GM10266 (cell line): Measurements from ENCODE around the gene GARIN6.

Experiments used
- DNase-seq: peaks from one replicate; pipeline ENCODE4 v3.0.0; 2012; ENCODE audit errors: extremely low spot score
- TF ChIP-seq, protein P1 (sequence below): IDR thresholded peaks from 2 replicates; pipeline ENCODE4 v1.5.1; 2012; ENCODE audit warnings: mild to moderate bottlenecking, low read depth; ENCODE audit not compliant: control insufficient read depth, insufficient read depth; ENCODE audit errors: missing control alignments

The GARIN6 gene

GRCh38 chr12:99658671-99659349 is 11.3 kb downstream of the GARIN6 start:
- TF ChIP-seq, protein P1, sequence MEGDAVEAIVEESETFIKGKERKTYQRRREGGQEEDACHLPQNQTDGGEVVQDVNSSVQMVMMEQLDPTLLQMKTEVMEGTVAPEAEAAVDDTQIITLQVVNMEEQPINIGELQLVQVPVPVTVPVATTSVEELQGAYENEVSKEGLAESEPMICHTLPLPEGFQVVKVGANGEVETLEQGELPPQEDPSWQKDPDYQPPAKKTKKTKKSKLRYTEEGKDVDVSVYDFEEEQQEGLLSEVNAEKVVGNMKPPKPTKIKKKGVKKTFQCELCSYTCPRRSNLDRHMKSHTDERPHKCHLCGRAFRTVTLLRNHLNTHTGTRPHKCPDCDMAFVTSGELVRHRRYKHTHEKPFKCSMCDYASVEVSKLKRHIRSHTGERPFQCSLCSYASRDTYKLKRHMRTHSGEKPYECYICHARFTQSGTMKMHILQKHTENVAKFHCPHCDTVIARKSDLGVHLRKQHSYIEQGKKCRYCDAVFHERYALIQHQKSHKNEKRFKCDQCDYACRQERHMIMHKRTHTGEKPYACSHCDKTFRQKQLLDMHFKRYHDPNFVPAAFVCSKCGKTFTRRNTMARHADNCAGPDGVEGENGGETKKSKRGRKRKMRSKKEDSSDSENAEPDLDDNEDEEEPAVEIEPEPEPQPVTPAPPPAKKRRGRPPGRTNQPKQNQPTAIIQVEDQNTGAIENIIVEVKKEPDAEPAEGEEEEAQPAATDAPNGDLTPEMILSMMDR, result peak; percentile 31
- DNase-seq, result no peak

- TF ChIP-seq, protein P1, result no peak
- no peak for DNase-seq
Measured at GRCh38 chr12:99670635-99671034, 23.1 kb downstream of the GARIN6 start.

GRCh38 chr12:99680276-99680675 is 32.7 kb downstream of the GARIN6 start:
- no peak for DNase-seq
- TF ChIP-seq, protein P1, result no peak

DNA sequence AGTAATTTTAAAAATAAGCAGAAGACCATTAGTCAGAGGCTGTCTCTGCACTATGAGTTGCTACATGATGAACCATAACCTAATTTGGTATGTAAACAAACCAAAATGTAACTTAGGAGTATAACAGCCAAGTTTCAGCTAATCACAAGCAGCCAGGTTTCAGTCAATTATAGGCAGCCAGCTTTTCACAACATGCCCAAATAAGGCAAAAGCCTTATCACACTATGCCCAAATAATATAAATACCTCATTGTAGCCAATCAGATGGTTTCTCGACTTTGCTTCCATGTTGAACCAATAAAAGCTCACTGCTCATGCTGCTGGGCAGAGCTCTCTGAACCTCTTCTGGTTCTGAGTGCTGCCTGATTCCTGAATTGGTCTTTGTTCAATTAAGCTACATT is 38.6 kb downstream of the GARIN6 start:
- TF ChIP-seq, protein P1, result no peak
- DNase-seq, result no peak

GRCh38 chr12:99695050-99695449 is 47.5 kb downstream of the GARIN6 start:
- DNase-seq, result no peak
- TF ChIP-seq, protein P1, result no peak
